Testis (tissue), 3 donors: ENCODE results near the gene SULT6B1. TPM values are rescaled to one million over a fixed set of nuclear protein-coding genes. Genes with fewer than 3 reads are reported as not detected.
A peak's percentile ranks its signal among the peaks of the same experiment; 100 is the strongest.

ENCODE experiments used
- DNase-seq: peaks from one replicate; pipeline ENCODE4 v3.0.0-alpha.2; 2019
- H3K27ac ChIP-seq, 2 donors: fragments of 200-600 bp; sonication (generic); one replicate each; pipeline ENCODE4 v1.5.1; 2019
- H3K27me3 ChIP-seq: fragments of 200-600 bp; sonication (generic); one replicate; pipeline ENCODE4 v1.5.1; 2019
- H3K36me3 ChIP-seq: fragments of 200-600 bp; sonication (generic); one replicate; pipeline ENCODE4 v1.5.1; 2017; ENCODE audit warnings: low read depth; ENCODE audit errors: missing control alignments
- H3K4me1 ChIP-seq: fragments of 200-600 bp; sonication (generic); one replicate; pipeline ENCODE4 v1.5.1; 2019
- H3K4me3 ChIP-seq, 2 donors: fragments of 200-600 bp; sonication (generic); one replicate each; pipeline ENCODE4 v1.5.1; 2017 to 2019
- H3K9me3 ChIP-seq: fragments of 200-600 bp; sonication (generic); one replicate; pipeline ENCODE4 v1.5.1; 2017
- POLR2A ChIP-seq: fragments of 450-650 bp; IDR thresholded peaks from one replicate; pipeline ENCODE4 v1.6.1; 2017; ENCODE audit warnings: antibody characterized with exemption, mild to moderate bottlenecking, moderate library complexity
- WGBS, 2 donors: methylation state at CpG; one replicate each; pipeline ENCODE4 v1.1.5; 2018; 5-methylcytosine and 5-hydroxymethylcytosine counted together
- intact Hi-C: fragments of 100-400 bp; cut with DNase I; formaldehyde crosslinking; loops from one replicate; pipeline ENCODE4 v1.15.1; 2023; ENCODE audit warnings: low total_unique reads
- polyA plus RNA-seq: library from polyadenylated mRNA; stranded (reverse); fragments of 350-450 nt; fragmentation: Illumina TruSeq; extraction: RNeasy Lipid Tissue Mini Kit (QIAGEN cat#74804); gene quantifications from one replicate; pipeline ENCODE4 v1.2.3, GENCODE V29; 2014; ENCODE audit warnings: low read depth, low replicate concordance; ENCODE audit not compliant: insufficient read depth
- total RNA-seq, 2 donors: library from RNA; depleted of rRNA; stranded (reverse); fragments of >200 nt; gene quantifications; one replicate each; pipeline ENCODE4 v1.2.3, GENCODE V29; 2016
- TF ChIP-seq, protein P1 (sequence below), 3 experiments: fragments of 450-650 bp in 2 of 3; fragments of 200-600 bp in 1 of 3; sonication (generic) in 1 of 3; IDR thresholded peaks; one replicate each; pipeline ENCODE4 v1.5.1; 2016 to 2019; ENCODE audit warnings: antibody characterized with exemption in 3 of 3, mild to moderate bottlenecking in 2 of 3, moderate library complexity in 1 of 3

The SULT6B1 gene
- total and polyA plus RNA-seq, 3 donors from 2014 or later: 0.31 to 3.8 (median 1.7) TPM

DNA sequence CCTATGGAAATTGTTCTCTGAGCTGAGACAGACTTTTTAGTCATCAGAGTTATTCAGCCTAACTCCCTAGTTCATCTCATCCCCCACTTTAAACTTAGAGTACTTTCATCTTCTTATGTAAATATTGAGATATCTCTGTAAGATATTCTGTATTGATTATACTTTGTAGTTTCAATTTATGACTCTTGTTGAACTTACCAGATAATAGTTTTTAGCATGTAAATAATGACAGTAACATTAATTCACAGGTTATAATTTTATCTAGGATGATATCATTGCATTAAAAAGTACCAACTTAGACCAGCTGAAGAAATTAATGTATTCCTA, 16.9 kb downstream of the SULT6B1 start:
- intact Hi-C loops: no loop called here
- Histone ChIP-seq H3K4me1 (no peaks in the 10 kb centered on the region), H3K27me3 (no peaks in the 10 kb centered on the region), H3K27ac (no peak overlapping the region), H3K36me3 (no peaks in the 10 kb centered on the region), H3K9me3 (no peaks in the 10 kb centered on the region), H3K4me3 (no peak overlapping the region)
- DNase-seq: no peak
- TF ChIP-seq, protein P1, sequence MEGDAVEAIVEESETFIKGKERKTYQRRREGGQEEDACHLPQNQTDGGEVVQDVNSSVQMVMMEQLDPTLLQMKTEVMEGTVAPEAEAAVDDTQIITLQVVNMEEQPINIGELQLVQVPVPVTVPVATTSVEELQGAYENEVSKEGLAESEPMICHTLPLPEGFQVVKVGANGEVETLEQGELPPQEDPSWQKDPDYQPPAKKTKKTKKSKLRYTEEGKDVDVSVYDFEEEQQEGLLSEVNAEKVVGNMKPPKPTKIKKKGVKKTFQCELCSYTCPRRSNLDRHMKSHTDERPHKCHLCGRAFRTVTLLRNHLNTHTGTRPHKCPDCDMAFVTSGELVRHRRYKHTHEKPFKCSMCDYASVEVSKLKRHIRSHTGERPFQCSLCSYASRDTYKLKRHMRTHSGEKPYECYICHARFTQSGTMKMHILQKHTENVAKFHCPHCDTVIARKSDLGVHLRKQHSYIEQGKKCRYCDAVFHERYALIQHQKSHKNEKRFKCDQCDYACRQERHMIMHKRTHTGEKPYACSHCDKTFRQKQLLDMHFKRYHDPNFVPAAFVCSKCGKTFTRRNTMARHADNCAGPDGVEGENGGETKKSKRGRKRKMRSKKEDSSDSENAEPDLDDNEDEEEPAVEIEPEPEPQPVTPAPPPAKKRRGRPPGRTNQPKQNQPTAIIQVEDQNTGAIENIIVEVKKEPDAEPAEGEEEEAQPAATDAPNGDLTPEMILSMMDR (IDR thresholded peaks at IDR 0.05): no peak
- TF ChIP-seq POLR2A: no peak

DNA sequence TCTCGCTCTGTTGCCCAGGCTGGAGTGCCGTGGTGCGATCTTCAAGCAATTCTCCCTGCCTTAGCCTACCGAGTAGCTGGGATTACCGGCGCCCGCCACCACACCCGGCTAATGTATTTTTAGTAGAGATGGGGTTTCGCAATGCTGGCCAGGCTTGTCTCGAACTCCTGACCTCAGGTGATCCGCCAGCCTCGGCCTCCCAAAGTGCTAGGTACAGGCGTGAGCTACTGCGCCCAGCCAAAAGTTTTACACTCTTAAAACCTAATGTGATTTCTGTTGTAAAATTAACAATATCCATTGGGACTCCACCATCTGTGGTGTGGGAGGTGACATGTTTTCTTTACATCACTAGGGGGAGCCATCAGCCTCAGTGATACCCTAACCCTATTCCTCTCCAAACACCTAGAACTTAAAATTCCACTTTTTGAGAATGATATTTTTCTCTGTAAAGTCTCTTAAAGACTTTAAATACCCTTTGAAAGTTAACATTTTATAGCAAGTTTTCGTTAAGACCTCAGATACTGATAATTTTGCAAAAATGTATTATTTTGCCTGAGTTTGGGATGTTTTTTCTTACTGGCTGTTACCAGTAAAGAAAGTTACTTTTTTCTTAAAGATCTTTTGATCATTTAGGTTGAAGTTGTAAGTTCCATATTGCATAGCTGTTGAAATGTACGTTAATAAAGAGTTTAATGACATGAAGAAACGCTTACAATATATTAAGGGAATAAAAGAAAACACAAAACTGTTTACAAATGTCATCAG, 20.1 kb downstream of the SULT6B1 start:
- no peak for DNase-seq
- Histone ChIP-seq H3K9me3 (no peaks in the 10 kb centered on the region), H3K36me3 (no peaks in the 10 kb centered on the region), H3K27ac (no peak overlapping the region), H3K27me3 (no peaks in the 10 kb centered on the region), H3K4me3 (no peak overlapping the region), H3K4me1 (no peaks in the 10 kb centered on the region)
- intact Hi-C loops: no loop called here
- WGBS, 2 donors: 77 to 78% methylated on average over 17 of the region's 17 CpGs
- TF ChIP-seq, protein P1 (IDR thresholded peaks at IDR 0.05): peak; percentile 11 to 51 (median 30)
- no peak for TF ChIP-seq POLR2A

DNA sequence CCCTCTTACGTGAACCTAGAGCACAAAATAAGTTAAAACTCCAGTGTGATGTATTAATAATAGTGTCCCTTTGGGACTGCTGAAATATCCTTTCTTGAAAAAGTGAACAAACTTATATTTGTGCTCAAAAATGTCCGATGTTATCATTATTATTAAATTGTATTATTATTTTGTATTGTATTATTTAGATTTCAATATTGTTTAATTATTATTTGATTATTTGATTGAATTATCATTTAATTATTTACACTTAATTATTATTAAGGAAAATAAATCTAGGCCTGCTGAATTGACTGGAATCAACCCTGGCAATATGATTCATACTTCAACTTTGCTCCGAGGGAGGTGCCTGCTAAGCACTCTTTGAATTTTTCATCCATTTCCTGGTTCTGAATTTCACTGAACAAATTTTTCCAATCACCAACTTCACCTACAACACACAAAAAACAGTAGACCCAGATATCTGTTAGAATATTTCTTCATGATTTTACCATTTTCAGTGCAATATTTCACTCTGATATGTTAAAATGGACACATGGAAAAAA, 20.8 kb downstream of the SULT6B1 start:
- no peak for TF ChIP-seq POLR2A
- TF ChIP-seq, protein P1 (IDR thresholded peaks at IDR 0.05): no peak
- intact Hi-C loops: no loop called here
- WGBS, 2 donors: 91 to 94% methylated on average over 3 of the region's 3 CpGs

DNA sequence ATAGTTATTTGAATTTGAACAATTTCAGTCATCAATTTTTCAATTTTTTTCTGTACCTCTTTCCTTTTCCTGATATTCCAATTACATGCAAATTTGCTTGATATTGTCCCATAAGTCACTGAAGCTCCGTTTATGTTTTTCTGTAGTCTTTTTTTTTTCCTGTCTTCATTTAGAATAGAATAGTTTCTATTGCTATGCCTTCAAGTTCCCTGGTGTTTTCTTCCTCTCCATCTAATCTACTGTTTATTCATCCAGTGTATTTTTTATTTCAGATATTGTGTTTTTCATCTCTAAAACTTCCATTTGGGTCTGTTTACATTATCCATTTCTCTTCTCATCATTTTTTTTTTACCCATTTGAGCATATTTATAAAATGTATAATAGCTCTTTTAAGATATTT, 23.7 kb downstream of the SULT6B1 start:
- DNase-seq: no peak
- Histone ChIP-seq H3K27ac (no peak overlapping the region), H3K27me3 (no peaks in the 10 kb centered on the region), H3K36me3 (no peaks in the 10 kb centered on the region), H3K4me3 (no peak overlapping the region), H3K4me1 (no peaks in the 10 kb centered on the region), H3K9me3 (no peaks in the 10 kb centered on the region)
- TF ChIP-seq POLR2A: no peak
- intact Hi-C loops: no loop called here
- WGBS, 2 donors: 84% methylated on average over 1 of the region's 1 CpG

More for the DNA sequence above, 20.8 kb downstream of the SULT6B1 start:
- Histone ChIP-seq H3K27ac (no peak overlapping the region), H3K4me1 (no peaks in the 10 kb centered on the region), H3K27me3 (no peaks in the 10 kb centered on the region), H3K36me3 (no peaks in the 10 kb centered on the region), H3K9me3 (no peaks in the 10 kb centered on the region), H3K4me3 (no peak overlapping the region)
- DNase-seq: no peak

DNA sequence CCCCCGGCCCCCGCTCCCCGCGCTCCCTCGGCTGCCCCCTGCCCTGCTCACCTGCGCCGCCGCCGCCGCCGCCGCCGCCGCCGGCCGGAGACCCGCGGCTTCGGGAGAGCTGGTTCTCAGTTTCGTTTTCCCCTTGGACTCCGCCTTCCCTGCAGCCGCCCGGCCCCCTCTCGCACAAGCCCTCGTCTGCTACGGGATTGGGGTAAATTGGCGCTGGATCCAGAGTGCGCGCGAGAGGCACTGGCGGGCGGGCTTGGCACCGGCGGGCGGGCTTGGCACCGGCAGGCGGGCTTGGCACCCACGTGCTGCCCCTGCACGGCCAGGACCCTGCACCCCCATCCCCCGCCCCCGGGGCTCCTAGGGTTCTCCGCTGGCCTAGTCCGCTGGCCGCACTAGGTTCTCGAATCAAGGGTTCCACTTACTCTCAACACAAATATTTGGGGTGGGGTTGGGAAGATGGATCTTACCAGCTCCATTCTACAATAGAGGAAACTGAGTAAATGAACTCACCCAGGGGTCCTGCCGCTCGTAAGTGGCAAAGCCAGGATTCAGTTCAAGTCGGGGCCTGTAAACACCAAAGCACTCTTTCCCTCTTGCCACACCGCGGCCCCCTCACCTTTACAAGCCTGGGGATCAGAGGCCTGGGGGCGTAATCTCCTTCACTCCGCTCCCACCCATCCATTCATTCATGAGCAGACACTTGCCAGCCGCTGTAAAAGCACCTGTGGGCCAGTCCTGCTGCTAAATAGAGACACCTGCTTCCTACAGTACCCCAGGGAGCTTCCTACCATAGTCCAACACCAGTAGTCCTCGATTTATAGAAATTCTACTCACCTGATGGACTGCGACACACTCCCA, 31.4 kb downstream of the SULT6B1 start, which contains the start of gene EIF2AK2:
Gene EIF2AK2, minus strand, starts transcription at position 124 of the 858 bp plus-strand sequence. CDS start 9,174 bp downstream, outside the sequence.
- 5 to 27% methylated on average over 7 to 55 of the region's 55 CpGs for WGBS, 2 donors
- peak; percentile 81 for DNase-seq
- Histone ChIP-seq H3K27ac (peak within 1 kb of the TSS; percentile 76 to 92), H3K36me3 (no peaks in the 10 kb centered on the region), H3K9me3 (no peaks in the 10 kb centered on the region), H3K4me1 (peaks cover 11% of the 10 kb centered on the region), H3K4me3 (peak within 1 kb of the TSS; percentile 83 to 85), H3K27me3 (no peaks in the 10 kb centered on the region)
- TF ChIP-seq, protein P1 (IDR thresholded peaks at IDR 0.05): no peak
- no peak for TF ChIP-seq POLR2A
- intact Hi-C loops: no loop called here
